PC-3 (cell line): ENCODE results near the gene PDE9A. TPM values are rescaled to one million over a fixed set of nuclear protein-coding genes. Genes with fewer than 3 reads are reported as not detected.

ENCODE experiments used
- ATAC-seq: fragments of 200-7000 bp; cut with Tn5 transposase; 2 replicates; pipeline ENCODE4 v1.9.1; 2020; ENCODE audit warnings: mild to moderate bottlenecking, moderate library complexity
- BruUV-seq: library from RNA; stranded (reverse); fragments of 400-500 nt; replicated peaks from 2 replicates; lab custom pipeline; 2021; lab: Mats Ljungman, UMichigan
- CTCF ChIA-PET: fragments of 300-600 bp; sonication (Branson Sonifier 250); formaldehyde crosslinking; loops from one replicate; lab custom pipeline; 2022; ENCODE audit warnings: antibody characterized with exemption; lab: Charles Lee
- POLR2A ChIA-PET: fragments of 300-600 bp; sonication (Branson Sonifier 250); formaldehyde crosslinking; loops from one replicate; lab custom pipeline; 2022; ENCODE audit warnings: antibody characterized with exemption; ENCODE audit not compliant: unreplicated experiment; lab: Charles Lee
- DNase-seq: peaks from one replicate; pipeline ENCODE4 v3.0.0-alpha.2; 2015
- H2AFZ ChIP-seq: fragments of 300-600 bp; sonication (generic); 2 replicates; pipeline ENCODE4 v1.6.0; 2016; ENCODE audit warnings: antibody characterized with exemption, low read length
- H3F3A ChIP-seq: fragments of 300-600 bp; sonication (generic); one replicate; pipeline ENCODE4 v1.6.0; 2017; ENCODE audit warnings: antibody characterized with exemption, low read length, control low read depth, mild to moderate bottlenecking; ENCODE audit not compliant: unreplicated experiment
- H3K27ac ChIP-seq: fragments of 300-600 bp; sonication (generic); 2 replicates; pipeline ENCODE4 v1.5.1; 2016; ENCODE audit warnings: mild to moderate bottlenecking, low read length
- H3K27me3 ChIP-seq: fragments of 300-600 bp; sonication (generic); 2 replicates; pipeline ENCODE4 v1.6.1; 2016; ENCODE audit warnings: low read length, mixed read lengths
- H3K36me3 ChIP-seq: fragments of 300-600 bp; sonication (generic); 2 replicates; pipeline ENCODE4 v1.6.1; 2016; ENCODE audit warnings: low read depth, mixed run types, low read length, mixed read lengths
- H3K4me1 ChIP-seq: fragments of 300-600 bp; sonication (generic); 2 replicates; pipeline ENCODE4 v1.5.1; 2016; ENCODE audit warnings: low read length; ENCODE audit not compliant: insufficient read depth
- H3K4me2 ChIP-seq: fragments of 300-600 bp; sonication (generic); 2 replicates; pipeline ENCODE4 v1.6.0; 2016; ENCODE audit warnings: low read length
- H3K4me3 ChIP-seq: fragments of 300-600 bp; sonication (generic); 2 replicates; pipeline ENCODE4 v1.5.1; 2016; ENCODE audit warnings: mild to moderate bottlenecking, low read length, mixed read lengths
- H3K79me2 ChIP-seq: fragments of 300-600 bp; sonication (generic); 2 replicates; pipeline ENCODE4 v1.6.1; 2017; ENCODE audit warnings: low read length, mixed read lengths
- H3K9ac ChIP-seq: fragments of 300-600 bp; sonication (generic); 2 replicates; pipeline ENCODE4 v1.6.0; 2016; ENCODE audit warnings: mild to moderate bottlenecking, low read length
- H3K9me2 ChIP-seq: fragments of 300-600 bp; sonication (generic); replicated peaks from 2 replicates; pipeline ENCODE4 v1.6.1; 2016; ENCODE audit warnings: mixed run types, low read length, mixed read lengths
- H3K9me3 ChIP-seq: fragments of 300-600 bp; sonication (generic); 2 replicates; pipeline ENCODE4 v1.6.1; 2016; ENCODE audit warnings: low read length, mixed read lengths
- H4K20me1 ChIP-seq: fragments of 300-600 bp; sonication (generic); 2 replicates; pipeline ENCODE4 v1.6.1; 2016; ENCODE audit warnings: low read length, mixed read lengths
- EZH2 ChIP-seq: fragments of 300-600 bp; sonication (generic); IDR thresholded peaks from one replicate; pipeline ENCODE4 v1.6.1; 2017; ENCODE audit warnings: antibody characterized with exemption, mild to moderate bottlenecking, low read length; ENCODE audit not compliant: unreplicated experiment
- EZH2phosphoT487 ChIP-seq: fragments of 300-600 bp; sonication (generic); IDR thresholded peaks from 2 replicates; pipeline ENCODE4 v1.6.1; 2018; ENCODE audit warnings: mild to moderate bottlenecking, antibody characterized with exemption, low read length, borderline replicate concordance
- intact Hi-C: fragments of 100-400 bp; cut with micrococcal nuclease; formaldehyde crosslinking; loops from 2 replicates; pipeline ENCODE4 v1.9.0; 2023
- total RNA-seq: library from RNA; depleted of rRNA; stranded (reverse); fragments of >200 nt; gene quantifications from 2 replicates; pipeline ENCODE4 v1.2.3, GENCODE V29; 2014
- TF ChIP-seq, protein P1 (sequence below): fragments of 300-600 bp; sonication (generic); conservative IDR thresholded peaks from 2 replicates; pipeline ENCODE4 v1.5.1; 2017; ENCODE audit warnings: antibody characterized with exemption, low read depth, mild to moderate bottlenecking, low read length

PDE9A gene
- total RNA-seq, 1 experiment from 2014 or later, result 0.33 TPM

GRCh38 chr21:42622284-42622683 is 31.1 kb upstream of the PDE9A start:
- Histone ChIP-seq H2AFZ (no peak overlapping the region), H3K4me2 (no peak overlapping the region), H3K9ac (no peak overlapping the region), H3K9me3 (no peaks in the 10 kb centered on the region), H3K4me1 (no peaks in the 10 kb centered on the region), H3K27ac (no peak overlapping the region), H3K4me3 (no peak overlapping the region), H4K20me1 (no peaks in the 10 kb centered on the region), H3K36me3 (no peaks in the 10 kb centered on the region), H3K9me2 (no peaks in the 10 kb centered on the region), H3K27me3 (peaks cover 83% of the 10 kb centered on the region), H3K79me2 (no peaks in the 10 kb centered on the region), H3F3A (no peaks in the 10 kb centered on the region)
- ATAC-seq, result no peak
- TF ChIP-seq, protein P1, sequence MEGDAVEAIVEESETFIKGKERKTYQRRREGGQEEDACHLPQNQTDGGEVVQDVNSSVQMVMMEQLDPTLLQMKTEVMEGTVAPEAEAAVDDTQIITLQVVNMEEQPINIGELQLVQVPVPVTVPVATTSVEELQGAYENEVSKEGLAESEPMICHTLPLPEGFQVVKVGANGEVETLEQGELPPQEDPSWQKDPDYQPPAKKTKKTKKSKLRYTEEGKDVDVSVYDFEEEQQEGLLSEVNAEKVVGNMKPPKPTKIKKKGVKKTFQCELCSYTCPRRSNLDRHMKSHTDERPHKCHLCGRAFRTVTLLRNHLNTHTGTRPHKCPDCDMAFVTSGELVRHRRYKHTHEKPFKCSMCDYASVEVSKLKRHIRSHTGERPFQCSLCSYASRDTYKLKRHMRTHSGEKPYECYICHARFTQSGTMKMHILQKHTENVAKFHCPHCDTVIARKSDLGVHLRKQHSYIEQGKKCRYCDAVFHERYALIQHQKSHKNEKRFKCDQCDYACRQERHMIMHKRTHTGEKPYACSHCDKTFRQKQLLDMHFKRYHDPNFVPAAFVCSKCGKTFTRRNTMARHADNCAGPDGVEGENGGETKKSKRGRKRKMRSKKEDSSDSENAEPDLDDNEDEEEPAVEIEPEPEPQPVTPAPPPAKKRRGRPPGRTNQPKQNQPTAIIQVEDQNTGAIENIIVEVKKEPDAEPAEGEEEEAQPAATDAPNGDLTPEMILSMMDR, result no peak
- no peak for TF ChIP-seq EZH2
- TF ChIP-seq EZH2phosphoT487, result no peak
- DNase-seq, result no peak
- intact Hi-C loops, result no loop called here
- BruUV-seq, result no TSS peak
- POLR2A ChIA-PET, result no interaction called here
- CTCF ChIA-PET, result no interaction called here

DNA sequence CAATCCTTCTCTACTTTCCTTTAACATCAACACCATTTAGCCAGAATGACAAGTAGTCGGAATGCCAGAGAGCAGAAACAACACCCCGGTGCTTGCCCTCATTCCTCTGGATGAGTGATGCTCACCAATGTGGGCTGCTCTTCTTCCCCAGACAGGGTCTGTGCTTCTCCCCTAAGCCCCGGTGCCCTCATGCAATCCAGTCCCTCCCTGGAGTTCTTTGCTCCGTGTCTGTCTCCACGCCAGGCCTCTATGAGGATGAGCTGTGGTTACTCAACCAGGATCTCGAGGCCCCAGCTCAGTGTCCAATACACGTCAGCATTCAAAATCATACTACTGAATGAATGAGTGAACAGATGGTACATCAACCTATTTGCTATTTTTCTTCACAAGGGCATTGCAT is 29.7 kb upstream of the PDE9A start:
- TF ChIP-seq, protein P1, result no peak
- no peak for TF ChIP-seq EZH2phosphoT487
- no peak for TF ChIP-seq EZH2
- DNase-seq (no peak), ATAC-seq (no peak)
- Histone ChIP-seq H3F3A (no peaks in the 10 kb centered on the region), H3K9ac (no peak overlapping the region), H3K9me3 (no peaks in the 10 kb centered on the region), H3K36me3 (no peaks in the 10 kb centered on the region), H3K4me3 (no peak overlapping the region), H3K9me2 (no peaks in the 10 kb centered on the region), H2AFZ (no peak overlapping the region), H3K79me2 (no peaks in the 10 kb centered on the region), H3K4me1 (no peaks in the 10 kb centered on the region), H3K27ac (no peak overlapping the region), H3K27me3 (peaks cover 78% of the 10 kb centered on the region), H3K4me2 (no peak overlapping the region), H4K20me1 (no peaks in the 10 kb centered on the region)
- POLR2A ChIA-PET, result no interaction called here
- intact Hi-C loops, result no loop called here
- CTCF ChIA-PET, result no interaction called here
- BruUV-seq, result no TSS peak

DNA sequence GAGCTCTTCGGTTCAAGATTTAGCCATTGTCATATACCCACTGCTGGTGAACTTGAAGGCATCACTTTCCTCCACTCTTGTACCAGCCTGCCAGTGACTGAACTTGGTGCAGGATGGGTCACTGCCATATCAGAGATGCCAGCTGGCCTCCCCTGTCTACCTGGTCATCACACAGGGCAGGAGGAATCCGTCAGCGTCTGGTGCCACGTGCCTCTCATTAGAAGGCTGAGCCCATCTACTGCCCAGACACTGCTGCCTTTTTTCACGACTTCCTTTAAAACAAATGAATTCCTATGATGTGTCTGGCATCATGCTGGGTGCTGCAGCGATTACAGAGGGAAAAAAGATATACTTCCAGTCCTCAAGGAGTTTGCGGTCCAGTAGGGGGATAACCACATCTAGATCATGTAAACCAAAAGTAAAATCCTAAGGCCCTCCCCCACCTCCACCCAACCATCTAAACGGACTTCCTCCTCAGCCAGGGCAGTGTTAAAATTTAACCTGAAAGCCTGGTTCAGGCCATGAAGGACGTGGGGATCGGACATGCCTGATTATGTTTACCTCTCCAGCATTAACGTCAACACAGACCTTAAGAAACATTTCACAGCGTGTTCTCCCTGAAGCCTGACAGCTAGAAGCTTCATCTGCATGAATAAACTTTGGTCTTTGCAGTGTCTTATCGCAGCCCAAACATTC is 29.2 kb upstream of the PDE9A start:
- no peaks in the 10 kb centered on the region for H3K9me2 ChIP-seq
- H3K4me3 ChIP-seq, result no peak overlapping the region
- DNase-seq, result no peak
- no peak overlapping the region for H3K9ac ChIP-seq
- H4K20me1 ChIP-seq, result no peaks in the 10 kb centered on the region
- H3K36me3 ChIP-seq, result no peaks in the 10 kb centered on the region
- no peaks in the 10 kb centered on the region for H3K9me3 ChIP-seq
- H2AFZ ChIP-seq, result no peak overlapping the region
- intact Hi-C loops, result no loop called here
- CTCF ChIA-PET, result no interaction called here
- TF ChIP-seq EZH2phosphoT487, result no peak
- no peak for TF ChIP-seq EZH2
- TF ChIP-seq, protein P1, result no peak
- H3F3A ChIP-seq, result no peaks in the 10 kb centered on the region
- POLR2A ChIA-PET, result no interaction called here
- H3K79me2 ChIP-seq, result no peaks in the 10 kb centered on the region
- ATAC-seq, result no peak
- no peak overlapping the region for H3K4me2 ChIP-seq
- BruUV-seq, result no TSS peak
- H3K4me1 ChIP-seq, result no peaks in the 10 kb centered on the region
- H3K27ac ChIP-seq, result no peak overlapping the region
- H3K27me3 ChIP-seq, result peaks cover 72% of the 10 kb centered on the region
